ENCODE results near the gene THRB. TPM values are rescaled to one million over a fixed set of nuclear protein-coding genes. Genes with fewer than 3 reads are reported as not detected.
A peak's percentile ranks its signal among the peaks of the same experiment; 100 is the strongest.

THRB gene
- total and polyA plus RNA-seq, 2 experiments from 2014 or later, result 0.49 to 0.57 TPM

DNA sequence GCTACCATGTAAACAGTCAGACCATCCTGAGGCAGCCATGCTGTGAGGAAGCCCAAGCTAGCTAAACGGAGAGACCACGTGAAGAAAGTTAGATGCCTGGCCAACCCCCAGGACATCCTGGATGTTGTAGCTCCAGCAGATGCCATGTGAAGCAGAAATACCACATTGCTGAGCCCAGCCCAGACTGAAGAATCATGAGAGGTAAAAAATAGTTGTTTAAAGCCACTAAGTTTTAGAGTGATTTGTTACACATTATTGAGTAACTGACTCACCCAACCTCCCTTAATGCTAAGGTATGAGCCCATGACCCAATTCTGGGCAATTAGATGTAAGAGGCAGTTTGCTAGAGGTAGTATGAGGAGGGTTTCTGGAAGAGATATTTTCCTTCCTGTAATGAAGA is 200.5 kb downstream of the THRB start:
- Histone ChIP-seq H3K27me3 (no peaks in the 10 kb centered on the region), H3K4me3 (no peak overlapping the region), H3K9me3 (ENCODE audit: low read depth) (no peaks in the 10 kb centered on the region), H3K27ac (no peak overlapping the region), H3K4me1 (ENCODE audit: low read depth) (no peaks in the 10 kb centered on the region), H3K36me3 (no peaks in the 10 kb centered on the region)
- DNase-seq (ENCODE audit: low read depth in 1 of 2, low spot score in 1 of 2), result no peak
- no peak for TF ChIP-seq CTCF (IDR thresholded peaks at IDR 0.05; ENCODE audit: low read depth, low read length)

DNA sequence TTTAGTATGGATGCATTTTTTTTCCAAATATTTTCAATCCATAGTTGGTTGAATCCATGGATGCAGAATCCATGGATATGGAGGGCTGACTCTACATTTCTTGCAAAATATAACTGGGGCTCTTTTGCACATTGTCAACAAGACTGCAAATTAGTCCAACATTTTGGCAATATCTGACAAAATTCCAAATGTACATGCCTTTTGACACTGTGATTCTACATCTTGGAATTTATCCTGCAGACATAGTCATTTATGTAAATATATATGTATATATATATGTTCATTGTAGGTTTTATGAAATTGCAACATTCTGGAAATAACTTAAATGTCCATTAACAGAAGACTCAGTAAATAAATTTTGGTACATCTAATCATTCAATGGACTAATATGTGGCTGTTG is 203.0 kb downstream of the THRB start:
- Histone ChIP-seq H3K9me3 (ENCODE audit: low read depth) (no peaks in the 10 kb centered on the region), H3K36me3 (no peaks in the 10 kb centered on the region), H3K4me3 (no peak overlapping the region), H3K27ac (no peak overlapping the region), H3K4me1 (ENCODE audit: low read depth) (no peaks in the 10 kb centered on the region), H3K27me3 (no peaks in the 10 kb centered on the region)
- no peak for TF ChIP-seq CTCF (IDR thresholded peaks at IDR 0.05; ENCODE audit: low read depth, low read length)
- DNase-seq (ENCODE audit: low read depth in 1 of 2, low spot score in 1 of 2), result no peak

GRCh38 chr3:24290596-24290995 is 204.1 kb downstream of the THRB start:
- Histone ChIP-seq H3K4me1 (ENCODE audit: low read depth) (no peaks in the 10 kb centered on the region), H3K4me3 (no peak overlapping the region), H3K36me3 (no peaks in the 10 kb centered on the region), H3K27ac (no peak overlapping the region), H3K9me3 (ENCODE audit: low read depth) (no peaks in the 10 kb centered on the region), H3K27me3 (no peaks in the 10 kb centered on the region)
- no peak for TF ChIP-seq CTCF (IDR thresholded peaks at IDR 0.05; ENCODE audit: low read depth, low read length)
- no peak for DNase-seq (ENCODE audit: low read depth in 1 of 2, low spot score in 1 of 2)

- peak in 1 of 2 donors; percentile 60 for DNase-seq (ENCODE audit: low read depth in 1 of 2, low spot score in 1 of 2)
- H3K4me1 ChIP-seq (ENCODE audit: low read depth), result no peaks in the 10 kb centered on the region
- no peaks in the 10 kb centered on the region for H3K9me3 ChIP-seq (ENCODE audit: low read depth)
- TF ChIP-seq CTCF (IDR thresholded peaks at IDR 0.05; ENCODE audit: low read depth, low read length), result no peak
- H3K27me3 ChIP-seq, result no peaks in the 10 kb centered on the region
- H3K27ac ChIP-seq, result no peak overlapping the region
- no peak overlapping the region for H3K4me3 ChIP-seq
- no peaks in the 10 kb centered on the region for H3K36me3 ChIP-seq
Measured at GRCh38 chr3:24288496-24289236, 206.0 kb downstream of the THRB start.

- Histone ChIP-seq H3K27me3 (no peaks in the 10 kb centered on the region), H3K9me3 (ENCODE audit: low read depth) (no peaks in the 10 kb centered on the region), H3K27ac (no peak overlapping the region), H3K36me3 (no peaks in the 10 kb centered on the region), H3K4me1 (ENCODE audit: low read depth) (no peaks in the 10 kb centered on the region), H3K4me3 (no peak overlapping the region)
- no peak for TF ChIP-seq CTCF (IDR thresholded peaks at IDR 0.05; ENCODE audit: low read depth, low read length)
- DNase-seq (ENCODE audit: low read depth in 1 of 2, low spot score in 1 of 2), result no peak
Measured at GRCh38 chr3:24287755-24288450, 206.7 kb downstream of the THRB start.
